Measurements from ENCODE around the gene ARHGEF4.
"Not testable (repeated sequence)": the region's sequence is repeated elsewhere in the genome, so short reads cannot be mapped to it uniquely, and the experiment has no call there.

The ARHGEF4 gene

GRCh38 chr2:130986890-130987493, 150.3 kb downstream of the ARHGEF4 start:
- no peak for DNase-seq

DNA sequence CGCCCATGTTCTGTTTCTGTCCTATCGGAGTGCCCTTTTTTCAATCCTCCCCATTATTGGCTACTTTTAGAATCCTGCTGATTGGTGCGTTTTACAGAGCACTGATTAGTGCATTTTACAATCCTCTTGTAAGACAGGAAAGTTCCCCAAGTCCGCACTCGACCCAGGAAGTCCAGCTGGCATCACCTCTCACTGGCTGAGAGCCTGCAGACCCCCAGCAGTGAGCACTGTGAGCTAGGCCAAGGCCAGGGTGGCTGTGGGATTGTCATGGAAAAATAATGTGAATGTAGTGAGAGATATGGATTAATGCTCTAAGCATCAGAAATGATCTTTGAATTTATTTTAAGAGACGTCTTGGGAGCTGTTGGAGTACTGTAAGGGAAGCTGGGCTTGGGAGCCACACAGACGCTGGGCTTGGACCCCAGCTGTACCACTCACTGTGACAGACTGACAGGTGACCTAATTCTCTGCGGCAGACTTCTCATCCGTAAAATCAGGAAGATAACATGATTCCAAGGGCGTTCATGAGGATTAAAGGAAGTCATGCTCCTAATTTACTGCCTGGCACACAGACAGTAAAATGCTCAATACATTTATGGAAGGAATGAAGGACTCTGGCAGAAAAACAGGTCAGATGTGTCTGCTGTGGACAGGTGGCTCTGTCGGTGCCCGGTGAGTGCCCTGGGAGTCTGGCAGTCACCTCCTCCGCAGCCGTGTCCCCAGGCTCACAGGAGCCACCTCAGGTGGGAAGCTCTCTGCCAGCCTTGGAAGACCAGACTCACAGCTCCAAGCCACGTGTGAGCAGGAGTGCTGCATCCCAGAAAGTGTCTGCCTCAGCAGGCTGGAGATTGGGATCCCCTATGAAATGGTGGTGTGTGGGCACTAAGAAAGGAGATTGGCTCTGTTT, 151.1 kb downstream of the ARHGEF4 start:
- DNase-seq, result no peak

DNA sequence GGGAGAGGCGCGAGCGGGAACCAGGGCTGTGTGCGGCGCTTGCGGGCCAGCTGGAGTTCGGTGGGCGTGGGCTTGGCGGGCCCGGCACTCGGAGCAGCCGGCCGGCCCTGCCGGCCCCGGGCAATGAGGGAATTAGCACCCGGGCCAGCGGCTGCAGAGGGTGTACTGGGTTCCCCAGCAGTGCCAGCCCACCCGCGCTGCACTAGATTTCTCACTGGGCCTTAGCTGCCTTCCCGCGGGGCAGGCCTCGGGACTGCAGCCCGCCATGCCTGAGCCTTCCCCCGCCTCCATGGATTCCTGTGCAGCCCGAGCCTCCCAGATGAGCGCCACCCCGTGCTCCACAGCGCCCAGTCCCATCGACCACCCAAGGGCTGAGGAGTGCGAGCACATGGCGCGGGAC, 154.7 kb downstream of the ARHGEF4 start:
- not testable (repeated sequence) for DNase-seq

DNA sequence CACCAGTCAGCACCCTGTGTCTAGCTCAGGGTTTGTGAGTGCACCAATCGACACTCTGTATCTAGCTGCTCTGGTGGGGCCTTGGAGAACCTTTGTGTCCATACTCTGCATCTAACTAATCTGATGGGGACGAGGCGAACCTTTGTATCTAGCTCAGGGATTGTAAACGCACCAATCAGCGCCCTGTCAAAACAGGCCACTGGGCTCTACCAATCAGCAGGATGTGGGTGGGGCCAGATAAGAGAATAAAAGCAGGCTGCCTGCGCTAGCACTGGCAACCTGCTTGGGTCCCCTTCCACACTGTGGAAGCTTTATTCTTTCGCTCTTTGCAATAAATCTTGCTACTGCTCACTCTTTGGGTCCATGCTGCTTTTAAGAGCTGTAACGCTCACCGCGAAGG, 155.3 kb downstream of the ARHGEF4 start:
- not testable (repeated sequence) for DNase-seq

GRCh38 chr2:130996691-130997090, 160.0 kb downstream of the ARHGEF4 start:
- DNase-seq, result no peak

- no peak for DNase-seq
These were observed 160.5 kb downstream of the ARHGEF4 start for GRCh38 chr2:130997198-130997597.

DNA sequence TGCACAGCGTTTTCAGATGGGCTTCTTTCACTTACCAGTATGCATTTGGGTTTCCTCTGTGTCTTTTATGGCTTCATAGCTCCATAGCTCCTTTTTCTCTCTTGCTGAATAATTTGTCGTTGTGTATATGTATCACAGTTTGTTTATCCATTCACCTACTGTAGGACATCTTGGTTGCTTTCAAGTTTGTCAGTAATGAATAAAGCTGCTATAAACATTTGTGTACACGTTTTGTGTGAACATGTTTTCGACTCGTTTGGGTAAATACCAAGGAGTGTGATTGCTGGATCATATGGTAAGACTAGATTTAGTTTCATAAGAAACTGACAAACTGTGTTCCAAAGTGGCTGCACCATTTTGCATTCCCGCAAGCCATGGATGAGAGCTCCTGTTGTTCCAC, 161.8 kb downstream of the ARHGEF4 start:
- no peak for DNase-seq

DNA sequence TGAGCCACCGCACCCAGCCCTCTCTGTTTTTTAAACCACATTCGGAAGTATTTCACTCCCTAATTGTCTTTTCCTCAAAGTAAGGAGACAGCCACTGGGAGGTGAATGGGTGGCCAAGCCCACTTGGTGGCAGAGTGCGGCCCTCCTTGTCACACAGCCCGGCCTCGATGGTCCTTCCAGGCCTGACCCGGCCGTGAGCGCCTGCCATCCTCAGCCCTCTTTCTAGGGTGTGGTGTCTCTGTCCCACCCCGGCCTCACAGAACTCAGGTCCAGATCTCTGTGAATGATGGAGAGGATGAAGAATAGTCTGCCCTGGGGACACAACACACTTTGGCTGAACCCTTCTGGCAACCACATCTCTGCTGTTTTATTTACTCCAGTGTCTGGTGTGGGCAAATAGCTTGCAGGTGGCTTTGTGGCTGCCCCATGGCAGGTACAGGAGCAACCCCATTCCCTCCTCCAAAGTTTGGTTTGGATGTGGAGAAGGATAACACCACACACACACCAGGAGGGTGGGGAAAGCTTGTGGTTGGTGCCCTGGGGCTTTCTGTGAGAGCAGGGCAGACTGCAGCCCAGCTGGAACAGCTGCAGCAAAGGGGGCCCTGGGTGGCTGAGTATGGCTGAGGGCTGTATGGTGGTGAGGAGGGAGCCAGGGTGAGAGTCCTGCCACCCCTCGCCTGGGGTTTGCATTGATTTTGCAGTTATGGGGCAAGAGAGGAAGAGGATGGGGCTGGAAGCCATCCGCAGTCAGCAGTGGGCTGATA, 167.9 kb downstream of the ARHGEF4 start:
- no peak for DNase-seq

DNA sequence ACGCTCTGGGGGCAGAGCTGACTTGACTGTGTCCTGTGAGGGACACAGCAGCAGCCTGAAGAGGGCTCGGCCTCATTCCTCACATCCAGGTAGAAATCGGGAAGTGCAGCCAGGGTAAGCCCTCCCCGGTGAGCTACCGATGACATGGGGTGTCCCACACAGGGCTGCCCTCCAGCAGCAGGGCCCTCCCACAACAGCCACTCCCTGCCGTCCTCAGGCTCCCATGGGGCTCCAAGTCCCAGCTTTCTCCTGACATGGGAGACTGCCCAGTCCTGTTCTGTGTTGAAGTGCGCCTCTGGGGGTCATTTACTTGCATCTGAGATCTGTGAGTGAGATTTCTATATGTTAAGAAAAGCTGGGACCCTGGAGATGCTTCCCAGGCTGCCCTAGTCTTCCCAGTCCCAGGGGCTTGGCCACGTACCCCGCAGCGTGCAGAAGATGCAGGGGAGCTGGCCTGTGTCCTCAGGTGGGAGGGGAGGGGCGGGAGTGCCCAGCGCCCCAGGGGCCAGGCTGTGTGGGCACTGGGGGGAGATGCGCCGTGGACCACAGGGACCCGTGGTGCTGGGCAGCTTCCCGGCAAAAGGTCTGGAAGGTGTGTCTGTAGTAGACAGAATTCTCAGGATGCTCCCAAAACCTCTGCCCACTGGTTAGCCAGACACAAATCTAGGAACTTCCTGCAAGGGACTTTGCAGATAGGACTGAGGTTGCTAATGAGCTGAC, 168.7 kb downstream of the ARHGEF4 start:
- DNase-seq, result no peak

DNA sequence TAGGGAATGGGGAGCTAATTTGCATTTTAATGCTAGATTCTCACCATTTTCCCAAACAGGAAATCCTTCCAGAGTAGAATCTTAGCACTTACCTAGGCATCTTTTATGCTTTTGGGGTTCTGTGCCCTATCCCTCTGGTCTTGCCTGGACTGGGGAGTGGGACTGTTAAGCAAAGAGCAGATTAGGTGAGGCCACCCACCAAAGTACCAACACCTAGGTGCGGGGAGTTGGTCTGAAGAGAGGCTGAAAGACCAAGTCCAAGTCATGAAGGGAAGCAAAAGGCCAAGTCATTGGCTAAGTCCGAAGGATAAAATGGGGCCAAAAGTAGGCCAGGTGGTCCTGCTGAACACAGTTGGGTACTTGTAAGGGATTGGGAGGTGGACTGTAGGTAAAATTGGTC, 169.8 kb downstream of the ARHGEF4 start:
- no peak for DNase-seq

GRCh38 chr2:131008967-131009366, 172.3 kb downstream of the ARHGEF4 start:
- DNase-seq, result no peak

DNA sequence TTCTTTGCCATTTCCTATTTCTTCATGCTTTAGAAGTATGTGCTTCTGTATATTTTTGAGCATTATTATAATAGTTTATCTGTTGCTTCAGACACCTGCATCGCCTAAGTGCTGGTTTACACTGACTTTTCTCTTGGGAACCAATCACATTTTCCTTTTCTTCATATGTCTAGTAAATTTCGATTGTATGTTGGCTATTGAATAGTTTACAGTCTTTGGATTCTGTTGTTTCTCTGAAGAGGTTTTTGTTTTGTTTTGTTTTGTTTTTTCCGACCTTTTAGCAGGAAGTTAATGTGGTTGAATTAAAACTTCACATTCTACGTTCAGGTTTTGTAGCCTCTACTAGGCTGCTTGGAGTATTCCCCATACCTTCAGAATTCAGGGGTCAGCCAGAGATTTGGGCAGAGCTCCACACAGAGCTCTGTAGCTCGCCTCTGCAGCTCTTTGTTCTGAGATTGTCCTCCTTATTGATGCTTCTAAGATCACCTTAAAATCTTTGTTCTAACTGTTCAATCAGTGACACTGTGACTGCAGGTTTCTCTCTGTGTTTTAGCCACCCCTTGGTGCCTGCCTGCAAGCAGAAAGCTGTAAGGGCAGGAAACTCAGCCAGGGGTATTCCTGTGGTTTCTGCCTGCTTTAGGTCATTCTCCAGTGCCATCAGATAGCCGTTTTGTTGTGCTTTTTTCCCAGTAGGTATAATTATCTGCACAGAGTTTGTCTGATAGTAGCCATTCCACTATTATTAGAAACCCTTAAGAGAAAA, 173.2 kb downstream of the ARHGEF4 start:
- DNase-seq, result no peak

- DNase-seq, result no peak
These were observed 173.9 kb downstream of the ARHGEF4 start for GRCh38 chr2:131010566-131010965.

GRCh38 chr2:131011486-131011885, 174.8 kb downstream of the ARHGEF4 start:
- DNase-seq, result no peak

GRCh38 chr2:131014141-131014540, 177.4 kb downstream of the ARHGEF4 start:
- DNase-seq, result no peak

DNA sequence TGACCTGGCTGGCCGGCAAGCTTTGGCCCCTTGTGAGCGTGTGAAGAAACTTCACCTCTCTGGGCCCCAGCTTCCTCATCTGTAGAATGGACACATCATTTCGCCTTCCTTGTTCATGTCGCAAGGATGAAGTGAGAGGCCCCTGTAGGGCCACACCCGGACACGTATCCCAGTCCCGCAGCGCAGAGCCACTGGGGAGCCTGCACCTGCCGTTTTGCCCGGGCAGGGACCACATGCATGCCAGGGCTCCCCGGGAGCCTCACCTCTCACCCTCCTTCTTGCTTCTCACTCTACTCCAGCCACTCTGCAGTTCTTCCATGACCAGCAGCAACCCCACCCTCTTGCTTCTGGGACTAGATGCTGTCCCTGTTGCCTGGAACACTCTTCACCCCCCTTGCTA, 179.1 kb downstream of the ARHGEF4 start:
- DNase-seq, result no peak

DNA sequence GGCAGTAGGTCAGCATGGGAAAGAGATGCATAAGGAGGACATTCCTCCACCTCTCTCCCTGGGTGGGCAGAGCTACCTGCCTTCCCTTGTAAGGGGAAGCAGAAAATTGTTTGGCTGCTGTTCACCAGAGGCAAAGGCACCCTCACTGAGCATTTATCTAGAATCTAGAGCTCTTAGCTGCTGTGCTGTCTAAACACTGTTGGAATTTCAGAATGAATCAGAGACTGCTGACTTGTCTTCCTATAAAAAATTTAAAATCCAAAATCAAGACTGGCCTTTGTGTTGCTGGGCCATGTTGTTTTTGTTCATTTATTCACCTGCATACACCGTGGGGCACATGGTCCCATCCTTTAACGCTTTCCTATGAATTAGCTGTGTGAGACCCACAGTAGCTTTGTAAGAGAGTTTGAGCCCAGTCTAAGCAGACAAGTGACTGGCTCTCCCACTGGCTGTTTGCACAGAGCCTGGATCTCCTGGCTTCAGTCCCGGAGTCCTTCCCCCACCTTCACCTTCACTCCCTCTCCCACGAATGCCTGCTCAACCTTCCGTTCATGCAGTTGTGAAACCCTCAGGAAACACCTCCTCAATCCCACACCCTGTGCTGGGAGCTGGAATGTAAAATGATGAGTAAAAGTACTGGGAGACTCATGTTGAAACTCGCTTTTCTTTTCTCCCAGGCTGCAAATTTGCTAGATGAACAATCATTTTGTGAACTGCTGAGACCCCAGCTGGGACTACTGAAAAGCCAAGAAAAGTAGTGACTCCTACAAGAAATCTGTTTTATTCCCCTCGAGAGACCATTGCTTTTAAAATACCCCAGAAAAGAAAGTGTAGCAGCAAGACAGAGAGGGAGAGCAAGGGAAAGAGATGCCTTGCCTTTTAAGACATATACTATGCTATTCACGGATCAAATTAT, 180.4 kb downstream of the ARHGEF4 start:
- DNase-seq, result no peak

GRCh38 chr2:131022731-131023130, 186.0 kb downstream of the ARHGEF4 start:
- DNase-seq, result no peak

DNA sequence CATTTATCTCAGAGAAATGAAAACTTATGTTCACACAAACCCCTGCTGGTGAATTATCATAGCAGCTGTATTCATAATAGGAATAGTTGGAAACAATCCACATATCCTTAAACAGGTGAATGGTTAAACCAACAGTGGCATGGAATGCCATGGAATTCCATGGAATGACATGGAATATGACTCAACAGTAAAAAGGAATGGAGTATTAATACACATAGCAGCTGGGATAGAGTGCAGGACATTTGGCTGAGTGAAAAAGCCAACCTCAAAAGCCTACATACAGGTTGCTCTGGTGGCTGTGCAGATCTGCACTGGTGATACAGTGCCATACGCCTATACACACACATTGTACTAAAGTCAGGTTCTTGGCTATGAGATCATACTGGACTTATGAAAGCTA, 187.0 kb downstream of the ARHGEF4 start:
- DNase-seq, result no peak

DNA sequence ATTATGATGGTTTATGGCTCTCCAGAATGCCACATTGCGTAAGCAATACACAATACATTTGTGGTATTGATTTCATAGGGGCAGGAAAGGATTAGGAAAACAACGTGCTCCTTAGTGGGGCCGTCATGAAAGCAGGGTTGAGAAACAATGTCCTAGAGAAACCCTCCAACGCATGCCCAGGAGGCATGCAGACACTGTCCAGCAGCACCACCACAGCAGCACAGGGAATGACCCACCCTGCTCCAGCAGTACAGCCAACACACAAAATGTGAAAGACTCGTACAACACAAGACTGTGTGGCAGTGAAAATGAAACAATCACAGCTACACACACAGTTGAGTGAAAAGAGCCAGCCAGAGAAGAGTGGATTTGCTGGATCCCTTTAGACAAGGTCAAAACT, 190.2 kb downstream of the ARHGEF4 start:
- no peak for DNase-seq

Measured in SHP77 treated with DMSO at 0.1 percent for 48 hours (cell line).